NK-92 treated with Interleukin-12 subunit alpha and Interleukin-12 subunit beta, amount 100 ng/mL, for 24 hours (cell line): ENCODE data around the gene ZNF358.

Experiments used
- DNase-seq: peaks from one replicate; lab custom pipeline; 2025; lab: John Stamatoyannopoulos, UW

The ZNF358 gene

GRCh38 chr19:7489609-7490044 is 26.3 kb upstream of the ZNF358 start:
- DNase-seq: no peak

DNA sequence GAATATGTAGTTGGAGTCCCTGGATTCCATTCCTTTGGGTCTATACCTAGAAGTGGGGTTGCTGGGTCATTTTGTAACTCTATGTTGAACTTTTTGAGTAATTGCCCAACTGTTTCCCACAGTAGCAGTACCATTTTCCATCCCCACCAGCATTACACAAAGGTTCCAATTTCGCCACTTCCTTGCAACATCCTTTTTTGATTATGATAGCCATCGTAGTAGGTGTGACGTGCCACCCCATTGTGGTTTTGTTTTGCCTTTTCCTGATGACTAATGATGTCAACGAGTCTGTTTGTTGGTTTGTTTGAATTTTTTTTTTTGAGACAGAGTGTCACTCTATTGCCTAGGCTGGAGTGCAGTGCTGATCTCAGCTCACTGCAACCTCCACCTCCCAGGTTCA is 23.8 kb upstream of the ZNF358 start:
- DNase-seq: peak; percentile 74

DNA sequence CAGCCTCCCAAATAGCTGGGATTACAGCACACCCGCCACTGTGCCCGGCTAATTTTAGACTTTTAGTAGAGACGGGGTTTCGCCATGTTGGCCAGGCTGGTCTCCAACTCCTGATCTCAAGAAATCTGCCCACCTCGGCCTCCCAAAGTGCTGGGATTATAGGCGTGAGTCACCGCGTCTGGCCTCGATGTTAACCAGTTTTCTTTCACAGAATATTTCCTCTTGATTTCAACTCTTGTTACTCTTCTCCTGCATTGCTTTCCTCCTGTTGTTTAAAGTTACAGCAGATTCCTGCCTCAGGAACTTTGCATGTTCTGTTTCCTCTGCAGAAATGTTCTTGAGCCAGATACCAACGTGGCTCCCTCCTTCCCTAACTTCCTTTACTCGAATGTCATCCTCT is 23.3 kb upstream of the ZNF358 start:
- DNase-seq: no peak

DNA sequence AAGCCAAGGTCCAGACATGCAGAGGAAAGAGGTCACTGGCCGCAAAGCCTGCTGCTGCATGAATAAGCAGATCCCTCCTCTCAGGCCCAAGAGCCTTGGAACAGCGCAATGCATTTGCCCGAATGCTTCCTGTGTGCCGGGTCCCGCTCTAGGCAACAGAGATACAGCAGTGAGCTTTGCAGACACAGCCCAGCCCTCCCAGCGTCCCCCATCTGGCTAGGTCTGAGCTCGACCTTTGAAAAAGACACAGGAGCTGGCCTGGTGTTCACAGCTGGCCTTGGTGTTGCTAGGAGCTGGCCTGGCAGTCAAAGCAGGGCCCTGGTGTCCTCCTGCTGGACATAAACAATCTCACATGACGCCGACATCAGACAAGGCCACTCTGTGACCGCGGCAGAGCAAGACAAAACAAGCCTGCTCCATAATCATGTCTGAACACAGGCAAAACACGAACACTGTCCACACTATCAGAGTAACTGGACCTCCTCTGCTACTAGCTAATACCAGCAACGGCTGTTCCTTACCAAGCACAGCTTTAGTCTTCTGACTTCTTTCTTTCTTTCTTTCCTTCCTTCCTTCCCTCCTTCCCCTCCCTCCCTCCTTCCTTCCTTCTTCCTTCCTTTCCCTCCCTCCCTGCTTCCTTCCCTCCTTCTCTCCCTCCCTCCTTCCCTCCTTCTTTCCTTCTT is 21.3 kb upstream of the ZNF358 start:
- no peak for DNase-seq

- DNase-seq: no peak
Measured at GRCh38 chr19:7497292-7497691, 18.6 kb upstream of the ZNF358 start.

- DNase-seq: no peak
Measured at GRCh38 chr19:7500811-7501450, 15.0 kb upstream of the ZNF358 start.

- DNase-seq: no peak
Measured at GRCh38 chr19:7502552-7502951, 13.4 kb upstream of the ZNF358 start.

GRCh38 chr19:7504684-7505083 is 11.2 kb upstream of the ZNF358 start:
- no peak for DNase-seq

DNA sequence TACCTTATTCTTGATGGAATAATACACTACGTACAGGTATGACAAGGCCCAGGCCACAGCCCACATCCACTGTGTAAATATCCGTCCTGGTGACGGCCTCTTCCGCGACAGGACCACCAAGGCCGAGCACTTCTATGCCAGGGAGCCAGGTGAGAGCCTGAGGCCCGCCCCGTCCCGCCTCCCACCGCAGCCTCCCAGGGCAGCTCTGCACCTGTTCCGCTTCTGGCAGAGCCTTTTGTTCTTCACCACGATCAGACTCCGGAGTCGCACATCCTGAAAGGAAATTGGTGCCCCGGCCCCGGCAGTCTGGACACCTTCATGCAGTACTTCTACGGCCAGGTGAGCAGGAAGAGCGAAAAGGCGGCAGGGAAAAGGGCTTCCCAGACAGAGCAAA is 10.6 kb upstream of the ZNF358 start:
- no peak for DNase-seq

- no peak for DNase-seq
Measured at GRCh38 chr19:7505682-7506384, 10.1 kb upstream of the ZNF358 start.

GRCh38 chr19:7506385-7507328 is 9.2 kb upstream of the ZNF358 start:
- no peak for DNase-seq

GRCh38 chr19:7507884-7508283 is 8.0 kb upstream of the ZNF358 start:
- no peak for DNase-seq

DNA sequence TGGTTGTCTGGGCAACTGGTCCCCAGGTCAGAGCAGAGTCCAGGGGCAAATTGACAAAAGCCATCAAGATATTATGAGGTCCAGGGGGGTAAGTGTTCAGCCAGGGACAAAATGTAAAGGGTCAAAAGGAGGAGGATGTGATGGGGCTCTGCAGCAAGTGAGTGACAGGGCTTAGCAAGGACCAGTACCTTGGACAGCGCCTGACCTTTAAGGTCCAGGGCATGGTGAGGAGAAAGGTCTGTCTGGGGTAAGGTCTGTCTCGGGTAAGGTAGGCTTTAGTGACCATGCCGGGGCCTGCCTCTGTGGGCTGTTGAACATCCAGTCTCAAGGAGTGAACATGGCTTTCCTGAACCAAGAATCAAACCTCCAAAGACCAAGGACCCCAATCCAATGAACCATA is 6.3 kb upstream of the ZNF358 start:
- DNase-seq: no peak

- no peak for DNase-seq
Measured at GRCh38 chr19:7512400-7512851, 3.5 kb upstream of the ZNF358 start.

GRCh38 chr19:7513809-7514642 is 1.9 kb upstream of the ZNF358 start:
- DNase-seq: no peak

DNA sequence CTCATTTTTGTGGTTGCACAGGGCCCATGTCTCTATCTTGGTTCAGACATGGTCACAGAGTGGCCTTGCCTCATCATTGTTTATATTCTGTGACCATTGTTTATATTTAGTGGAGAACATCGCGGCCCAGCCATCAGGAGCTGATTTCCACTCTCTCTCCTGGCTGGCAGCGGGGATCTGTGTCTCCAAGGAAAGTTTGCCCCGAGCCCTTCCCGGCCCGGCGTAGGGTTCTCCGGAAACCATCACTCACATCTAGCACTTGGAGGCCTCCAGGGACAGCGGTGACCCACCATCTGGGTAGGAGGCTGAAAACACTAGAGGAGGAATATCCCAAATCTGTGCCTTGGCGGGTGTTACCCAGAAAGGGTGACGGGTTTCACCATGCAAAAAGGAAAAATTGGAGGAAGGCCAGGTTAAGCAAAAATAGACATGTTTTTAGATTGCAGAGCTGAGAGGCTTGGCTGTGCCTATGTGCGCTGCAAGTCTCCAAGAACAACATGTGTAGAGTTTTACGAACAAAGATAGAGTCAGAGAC is 726 bp upstream of the ZNF358 start:
- DNase-seq: no peak

DNA sequence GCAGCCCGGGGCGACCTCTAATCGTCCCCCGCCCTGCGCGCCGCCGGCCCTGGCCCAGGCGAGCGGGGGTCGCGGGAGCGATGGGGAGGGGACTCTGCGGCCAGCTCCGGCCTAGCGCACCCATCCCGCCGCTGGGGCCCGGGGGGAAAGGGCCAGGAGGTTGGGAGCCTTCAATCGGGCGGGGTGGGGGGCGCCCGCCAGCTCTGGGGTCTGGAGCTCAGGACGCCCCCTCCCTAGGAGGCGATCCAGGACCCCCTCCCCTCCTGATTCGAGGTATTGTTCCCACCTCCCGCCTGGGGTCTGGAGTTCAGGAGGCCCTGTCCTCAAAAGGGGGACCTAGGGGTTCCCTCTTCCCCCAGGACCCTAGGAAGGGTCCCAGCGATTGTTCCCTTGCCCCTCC is 430 bp downstream of the ZNF358 start:
- no peak for DNase-seq

- DNase-seq: no peak
Measured at GRCh38 chr19:7516878-7517277, 975 bp downstream of the ZNF358 start.

GRCh38 chr19:7519361-7520130 is 3.6 kb downstream of the ZNF358 start:
- DNase-seq: no peak
